B cell (primary cell): Measurements from ENCODE around the gene CDH20. TPM values are rescaled to one million over a fixed set of nuclear protein-coding genes. Genes with fewer than 3 reads are reported as not detected.

Experiments
- ATAC-seq: fragments of 200-7000 bp; cut with Tn5 transposase; one replicate; pipeline ENCODE4 v1.10.0; 2021; ENCODE audit warnings: low read depth, mild to moderate bottlenecking, moderate number of reproducible peaks, moderate library complexity
- CTCF ChIA-PET: fragments of 350-600 bp; sonication (Branson Sonifier 250); formaldehyde crosslinking; loops from one replicate; lab custom pipeline; 2021; ENCODE audit warnings: antibody characterized with exemption, inconsistent platforms; lab: Charles Lee
- POLR2A ChIA-PET: fragments of 350-600 bp; sonication (Branson Sonifier 250); formaldehyde crosslinking; loops from one replicate; lab custom pipeline; 2021; ENCODE audit warnings: antibody characterized with exemption; lab: Charles Lee
- DNase-seq: peaks from one replicate; pipeline ENCODE4 v3.0.0; 2013
- H2AFZ ChIP-seq: 2 replicates; pipeline ENCODE4 v1.6.1; 2012; ENCODE audit warnings: mild to moderate bottlenecking, low read depth, low read length; ENCODE audit not compliant: insufficient read depth, poor library complexity, severe bottlenecking
- H3K27ac ChIP-seq, 2 donors: 1 replicate in 1 of 2; 2 replicates in 1 of 2; pipeline ENCODE4 v1.5.1; 2012 to 2013; ENCODE audit warnings: low read length in 2 of 2, mild to moderate bottlenecking in 2 of 2, moderate library complexity in 1 of 2
- H3K27me3 ChIP-seq, 4 experiments: fragments of 200-600 bp in 1 of 4; sonication (generic) in 1 of 4; replicated peaks in 1 of 4; 1 replicate in 2 of 4; 2 replicates in 2 of 4; pipeline versions ENCODE4 v1.6.1 to v1.7.0; 2013 to 2016; ENCODE audit warnings: low read length in 3 of 4, mild to moderate bottlenecking in 2 of 4, mixed read lengths in 1 of 4, moderate library complexity in 1 of 4; ENCODE audit not compliant: insufficient read depth in 4 of 4, control insufficient read depth in 3 of 4; ENCODE audit errors: control extremely low read depth in 1 of 4
- H3K36me3 ChIP-seq, 2 experiments: replicated peaks in 1 of 2; 1 replicate in 1 of 2; 2 replicates in 1 of 2; pipeline versions ENCODE4 v1.6.1 to v1.7.1; 2013; ENCODE audit warnings: low read length in 1 of 2; ENCODE audit not compliant: insufficient read depth in 2 of 2, control insufficient read depth in 1 of 2; ENCODE audit errors: control extremely low read depth in 1 of 2, extremely low read depth in 1 of 2
- H3K4me1 ChIP-seq, 2 donors: fragments of 200-600 bp in 1 of 2; sonication (generic) in 1 of 2; 1 replicate in 1 of 2; 2 replicates in 1 of 2; pipeline versions ENCODE4 v1.5.1 to v1.6.1; 2013 to 2017; ENCODE audit warnings: low read length in 2 of 2; ENCODE audit not compliant: control insufficient read depth in 2 of 2, insufficient read depth in 2 of 2
- H3K4me2 ChIP-seq: replicated peaks from 2 replicates; pipeline ENCODE3; 2012; ENCODE audit warnings: mild to moderate bottlenecking, low read depth, low read length; ENCODE audit not compliant: poor library complexity, severe bottlenecking
- H3K4me3 ChIP-seq, 5 experiments: fragments of 200-600 bp in 1 of 5; sonication (generic) in 1 of 5; 1 replicate in 3 of 5; 2 replicates in 2 of 5; pipeline versions ENCODE4 v1.5.1 to v1.7.0; 2011 to 2016; ENCODE audit warnings: low read length in 4 of 5, mild to moderate bottlenecking in 4 of 5, low read depth in 2 of 5, control low read depth in 1 of 5, moderate library complexity in 1 of 5; ENCODE audit not compliant: insufficient read depth in 1 of 5; ENCODE audit errors: control extremely low read depth in 1 of 5, extremely low read depth in 1 of 5
- H3K79me2 ChIP-seq: fragments of 200-600 bp; sonication (generic); one replicate; pipeline ENCODE4 v1.6.0; 2016; ENCODE audit warnings: low read length; ENCODE audit not compliant: control insufficient read depth, insufficient read depth
- H3K9ac ChIP-seq: fragments of 200-600 bp; sonication (generic); 2 replicates; pipeline ENCODE4 v1.6.1; 2017; ENCODE audit warnings: mild to moderate bottlenecking, low read length, moderate library complexity
- H3K9me3 ChIP-seq, 3 donors: one replicate each; pipeline versions ENCODE4 v1.6.1 to v1.7.1; 2013; ENCODE audit warnings: low read length in 2 of 3; ENCODE audit not compliant: control insufficient read depth in 2 of 3, insufficient read depth in 1 of 3; ENCODE audit errors: control extremely low read depth in 1 of 3
- H4K20me1 ChIP-seq: 2 replicates; pipeline ENCODE4 v1.6.0; 2012; ENCODE audit warnings: mild to moderate bottlenecking, low read length; ENCODE audit not compliant: insufficient read depth, control insufficient read depth, poor library complexity, severe bottlenecking
- H3K27ac Mint-ChIP-seq: one replicate; pipeline ENCODE4 v1.8.0; 2021; ENCODE audit warnings: mixed read lengths
- H3K27me3 Mint-ChIP-seq: one replicate; pipeline ENCODE4 v1.8.0; 2021; ENCODE audit warnings: mixed read lengths
- H3K4me1 Mint-ChIP-seq: one replicate; pipeline ENCODE4 v1.8.0; 2021; ENCODE audit warnings: mixed read lengths
- H3K4me3 Mint-ChIP-seq: one replicate; pipeline ENCODE4 v1.8.0; 2021; ENCODE audit warnings: mixed read lengths
- H3K9me3 Mint-ChIP-seq: one replicate; pipeline ENCODE4 v1.8.0; 2022; ENCODE audit warnings: mixed read lengths; ENCODE audit not compliant: insufficient read depth
- EZH2 ChIP-seq: IDR thresholded peaks from 2 replicates; pipeline ENCODE4 v1.6.1; 2012; ENCODE audit warnings: borderline replicate concordance, low read depth, mild to moderate bottlenecking, moderate library complexity, low read length; ENCODE audit not compliant: insufficient read depth, poor library complexity, severe bottlenecking
- WGBS: methylation state at CpG from one replicate; pipeline ENCODE4 v1.1.5; 2013; ENCODE audit warnings: missing lambda C conversion rate; ENCODE audit not compliant: insufficient coverage; 5-methylcytosine and 5-hydroxymethylcytosine counted together
- intact Hi-C: fragments of 100-400 bp; cut with micrococcal nuclease; formaldehyde crosslinking; loops from one replicate; pipeline ENCODE4 v1.10.0; 2022
- polyA plus RNA-seq: library from polyadenylated mRNA; depleted of rRNA; stranded (reverse); fragments of >200 nt; gene quantifications from 2 replicates; pipeline ENCODE4 v1.2.3, GENCODE V29; 2012
- total RNA-seq, 2 donors: library from RNA; stranded (reverse); fragments of 120-200 nt in 1 of 2; gene quantifications; 1 replicate in 1 of 2; 2 replicates in 1 of 2; pipeline versions ENCODE4 v1.2.3 to v1.2.4, GENCODE V29; 2013 to 2022
- TF ChIP-seq, protein P1 (sequence below): fragments of 200-600 bp; IDR thresholded peaks from one replicate; pipeline ENCODE4 v1.8.0; 2022; ENCODE audit warnings: antibody characterized with exemption, mild to moderate bottlenecking

Gene CDH20
- total and polyA plus RNA-seq, 2 donors (not counting 1 experiment from before 2014, with no cell fraction given), result 0.09 TPM; not detected in 1

DNA sequence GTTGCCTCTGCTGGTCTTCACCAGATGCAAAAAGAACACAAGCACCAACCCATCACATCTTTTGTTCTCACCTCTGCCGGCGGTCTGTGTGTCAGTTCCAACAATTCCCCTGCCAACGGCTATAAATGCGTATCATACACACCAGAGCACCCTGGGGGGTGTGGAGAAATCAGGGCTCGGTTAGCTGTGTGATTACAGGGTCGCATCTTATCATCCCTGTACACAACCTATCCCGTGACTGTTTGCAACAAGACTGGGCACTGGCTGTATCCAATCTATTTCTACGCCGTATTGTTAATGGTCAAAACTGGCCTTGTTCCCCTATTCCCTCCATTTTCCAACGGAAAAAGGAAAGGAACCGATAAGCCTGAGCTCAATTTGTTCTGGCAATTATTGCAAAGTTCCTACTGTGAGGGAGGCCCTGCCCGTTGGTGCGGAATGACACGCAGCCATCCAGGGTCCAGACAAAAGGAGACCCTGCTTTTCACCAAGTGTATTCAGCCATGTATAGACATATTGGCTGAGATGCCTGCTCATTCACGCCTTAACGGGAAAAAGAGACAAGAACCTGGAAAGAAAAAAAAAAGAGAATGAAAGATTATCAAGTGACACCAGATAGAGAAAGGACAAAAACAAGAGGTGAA, 136.9 kb downstream of the CDH20 start:
- ChIA-PET CTCF (no interaction called here), POLR2A (no interaction called here)

DNA sequence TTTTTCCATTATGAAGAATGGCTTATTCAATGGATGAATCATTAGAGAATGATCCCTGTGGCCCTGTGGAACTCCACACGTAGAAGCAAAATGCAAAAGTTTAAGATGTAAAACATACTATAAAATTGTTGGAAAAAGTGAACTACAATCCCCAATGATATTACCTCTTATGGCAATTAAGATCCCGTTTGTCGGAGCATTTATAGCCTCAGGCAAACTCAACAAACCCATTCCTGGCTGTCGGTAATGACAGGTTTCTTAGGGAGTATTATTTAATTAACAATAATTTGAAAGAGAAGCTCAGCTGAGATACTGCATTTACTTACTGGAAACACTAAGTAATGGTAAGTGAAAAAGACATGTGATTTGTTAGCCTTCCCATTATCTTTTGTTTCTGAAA, 138.3 kb downstream of the CDH20 start:
- no peak for ATAC-seq
- H3K27ac Mint-ChIP-seq, result no peak overlapping the region
- DNase-seq, result no peak
- Histone ChIP-seq H3K27me3 (peaks cover 0 to 3% (median 1%) of the 10 kb centered on the region in 4 experiments), H3K36me3 (no peaks in the 10 kb centered on the region), H3K9me3 (peaks cover 0 to 4% (median 0%) of the 10 kb centered on the region in 3 donors), H3K9ac (no peak overlapping the region), H3K27ac (no peak overlapping the region), H3K4me1 (no peaks in the 10 kb centered on the region), H4K20me1 (no peaks in the 10 kb centered on the region), H3K4me3 (no peak overlapping the region), H2AFZ (no peak overlapping the region), H3K79me2 (no peaks in the 10 kb centered on the region), H3K4me2 (no peak overlapping the region)
- no peaks in the 10 kb centered on the region for H3K4me1 Mint-ChIP-seq
- no peak overlapping the region for H3K4me3 Mint-ChIP-seq
- POLR2A ChIA-PET, result no interaction called here
- no peak for TF ChIP-seq EZH2
- TF ChIP-seq, protein P1, sequence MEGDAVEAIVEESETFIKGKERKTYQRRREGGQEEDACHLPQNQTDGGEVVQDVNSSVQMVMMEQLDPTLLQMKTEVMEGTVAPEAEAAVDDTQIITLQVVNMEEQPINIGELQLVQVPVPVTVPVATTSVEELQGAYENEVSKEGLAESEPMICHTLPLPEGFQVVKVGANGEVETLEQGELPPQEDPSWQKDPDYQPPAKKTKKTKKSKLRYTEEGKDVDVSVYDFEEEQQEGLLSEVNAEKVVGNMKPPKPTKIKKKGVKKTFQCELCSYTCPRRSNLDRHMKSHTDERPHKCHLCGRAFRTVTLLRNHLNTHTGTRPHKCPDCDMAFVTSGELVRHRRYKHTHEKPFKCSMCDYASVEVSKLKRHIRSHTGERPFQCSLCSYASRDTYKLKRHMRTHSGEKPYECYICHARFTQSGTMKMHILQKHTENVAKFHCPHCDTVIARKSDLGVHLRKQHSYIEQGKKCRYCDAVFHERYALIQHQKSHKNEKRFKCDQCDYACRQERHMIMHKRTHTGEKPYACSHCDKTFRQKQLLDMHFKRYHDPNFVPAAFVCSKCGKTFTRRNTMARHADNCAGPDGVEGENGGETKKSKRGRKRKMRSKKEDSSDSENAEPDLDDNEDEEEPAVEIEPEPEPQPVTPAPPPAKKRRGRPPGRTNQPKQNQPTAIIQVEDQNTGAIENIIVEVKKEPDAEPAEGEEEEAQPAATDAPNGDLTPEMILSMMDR, result no peak
- CTCF ChIA-PET, result no interaction called here
- no peaks in the 10 kb centered on the region for H3K9me3 Mint-ChIP-seq
- WGBS, result no CpG with 5 or more reads among the region's 4 CpGs
- intact Hi-C loops, result no loop called here
- peaks cover 6% of the 10 kb centered on the region for H3K27me3 Mint-ChIP-seq

More for the DNA sequence above, 136.9 kb downstream of the CDH20 start:
- DNase-seq (no peak), ATAC-seq (no peak)
- H3K27ac ChIP-seq, result no peak overlapping the region
- 94% methylated on average over 10 of the region's 16 CpGs for WGBS
- H3K79me2 ChIP-seq, result no peaks in the 10 kb centered on the region
- no peaks in the 10 kb centered on the region for H3K27me3 Mint-ChIP-seq
- H3K4me3 ChIP-seq, result no peak overlapping the region
- no peak overlapping the region for H3K9ac ChIP-seq
- no peak for TF ChIP-seq EZH2
- TF ChIP-seq, protein P1, result no peak
- H3K4me3 Mint-ChIP-seq, result no peak overlapping the region
- no peak overlapping the region for H3K4me2 ChIP-seq
- no peak overlapping the region for H2AFZ ChIP-seq
- peaks cover 0 to 4% (median 0%) of the 10 kb centered on the region in 3 donors for H3K9me3 ChIP-seq
- no peaks in the 10 kb centered on the region for H4K20me1 ChIP-seq
- H3K27ac Mint-ChIP-seq, result no peak overlapping the region
- no peaks in the 10 kb centered on the region for H3K9me3 Mint-ChIP-seq
- no peaks in the 10 kb centered on the region for H3K4me1 Mint-ChIP-seq
- H3K4me1 ChIP-seq, result no peaks in the 10 kb centered on the region
- H3K36me3 ChIP-seq, result no peaks in the 10 kb centered on the region
- intact Hi-C loops, result no loop called here
- H3K27me3 ChIP-seq, result peaks cover 0 to 3% (median 1%) of the 10 kb centered on the region in 4 experiments
